GM21737 (cell line): ENCODE results near the gene PNPLA8.
"Not testable (repeated sequence)": the region's sequence is repeated elsewhere in the genome, so short reads cannot be mapped to it uniquely, and the experiment has no call there.

Source experiments
- ATAC-seq: cut with Tn5 transposase; IDR thresholded peaks from one replicate; pipeline ENCODE4 v1.9.1; 2021; ENCODE audit warnings: mild to moderate bottlenecking, moderate library complexity; ENCODE audit not compliant: unreplicated experiment

The PNPLA8 gene

DNA sequence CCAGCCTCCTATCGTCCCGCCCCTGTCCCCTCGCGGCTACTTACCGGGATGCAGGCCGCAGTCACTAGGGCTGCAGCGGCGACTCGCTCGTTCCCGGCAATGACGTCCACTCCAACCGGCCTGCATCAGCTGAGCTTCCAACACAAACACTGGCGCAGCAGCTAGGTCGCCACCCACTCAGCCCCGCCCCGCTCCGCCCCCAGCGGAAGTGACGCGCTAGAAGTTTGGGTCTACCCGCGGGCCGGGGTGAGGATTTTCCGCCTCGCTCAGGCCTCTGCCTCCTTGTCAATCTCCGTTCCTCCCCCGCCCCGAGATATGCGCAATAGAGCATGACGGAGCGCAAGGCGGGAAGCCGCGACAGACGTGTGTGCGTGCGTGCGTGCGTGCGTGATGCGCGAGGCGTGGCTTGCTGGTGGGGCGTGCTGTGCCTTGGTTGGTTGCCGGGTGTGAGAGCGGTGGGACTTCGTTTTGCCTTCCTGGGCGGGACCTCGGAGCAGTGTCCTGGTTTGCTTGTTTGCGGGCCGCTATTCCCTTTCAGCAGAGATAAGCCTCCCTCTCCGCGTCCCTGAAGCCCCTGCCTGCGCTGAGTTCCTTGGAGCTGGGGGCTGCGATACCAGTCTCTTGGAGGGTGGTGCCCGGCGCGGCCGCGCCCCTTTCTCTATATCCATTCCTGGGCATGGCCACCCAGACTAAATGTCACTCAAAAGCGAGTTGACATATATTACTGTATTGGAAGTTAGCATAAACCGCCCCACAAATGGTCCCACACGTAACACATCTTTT lies at the start of gene PNPLA8:
Gene PNPLA8 (minus strand): TSS at position 151 of the 783 bp plus-strand sequence. CDS start 10,644 bp downstream, outside the sequence.
- peak; percentile 95 for ATAC-seq

DNA sequence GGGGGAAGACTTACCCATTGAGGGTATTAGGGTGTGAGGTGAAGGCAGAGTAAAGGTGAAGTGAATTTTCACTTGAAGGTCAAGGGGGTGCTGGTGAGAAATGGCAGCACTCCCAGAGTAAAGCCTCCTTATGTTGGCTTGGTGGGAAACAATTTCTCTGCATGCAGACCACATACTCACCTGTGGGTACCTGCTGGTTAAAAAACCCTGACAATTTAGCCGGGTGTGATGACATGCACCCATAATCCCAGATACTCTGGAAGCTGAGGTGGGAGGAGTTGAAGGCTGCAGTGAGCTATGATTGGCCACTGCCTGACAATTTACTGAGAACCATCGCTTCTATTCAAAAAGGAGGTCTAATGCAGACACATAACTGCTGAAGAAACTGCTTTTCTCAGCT lies 49.2 kb upstream of the PNPLA8 start:
- ATAC-seq, result no peak

- ATAC-seq, result no peak
These were observed 46.5 kb upstream of the PNPLA8 start for GRCh38 chr7:108572480-108572879.

- peak; percentile 31 for ATAC-seq
These were observed 44.3 kb upstream of the PNPLA8 start for GRCh38 chr7:108570146-108570755.

GRCh38 chr7:108569381-108570145 lies 43.6 kb upstream of the PNPLA8 start, which contains the start of the genes DNAJB9 and THAP5:
Gene DNAJB9, plus strand, starts transcription at chr7:108569874. Its CDS starts 1,853 bp downstream, at chr7:108571727.
Gene THAP5, minus strand, starts transcription at chr7:108569706. Its CDS starts 137 bp downstream, at chr7:108569569.
- ATAC-seq, result peak; percentile 92

DNA sequence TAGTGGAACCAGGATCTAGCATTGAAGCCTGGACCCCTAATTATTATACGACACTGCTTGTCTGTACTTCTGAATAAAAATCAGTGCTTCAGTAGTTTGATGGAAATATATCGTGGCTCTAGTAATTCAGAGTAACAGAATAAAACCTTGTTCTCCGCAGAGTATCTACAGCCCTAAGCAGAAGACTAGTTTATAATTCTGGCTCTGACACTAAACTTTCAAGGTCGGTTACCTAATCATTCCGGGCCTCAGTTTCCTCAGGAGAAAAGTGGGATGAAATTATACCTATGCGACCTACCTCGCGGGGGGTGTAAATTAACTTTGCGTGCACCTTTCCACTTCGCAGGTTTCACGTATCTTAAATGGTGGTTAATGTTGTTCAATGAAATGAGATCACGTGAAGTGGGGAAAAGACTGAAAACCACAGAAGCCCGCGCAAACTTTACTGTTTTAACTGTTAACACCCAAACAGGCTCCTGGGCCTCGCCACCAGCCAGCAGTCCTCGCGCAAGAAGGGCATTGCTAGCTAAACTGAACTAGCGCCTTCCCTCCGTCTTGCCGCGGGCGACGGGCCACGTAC lies 43.0 kb upstream of the PNPLA8 start:
- no peak for ATAC-seq

DNA sequence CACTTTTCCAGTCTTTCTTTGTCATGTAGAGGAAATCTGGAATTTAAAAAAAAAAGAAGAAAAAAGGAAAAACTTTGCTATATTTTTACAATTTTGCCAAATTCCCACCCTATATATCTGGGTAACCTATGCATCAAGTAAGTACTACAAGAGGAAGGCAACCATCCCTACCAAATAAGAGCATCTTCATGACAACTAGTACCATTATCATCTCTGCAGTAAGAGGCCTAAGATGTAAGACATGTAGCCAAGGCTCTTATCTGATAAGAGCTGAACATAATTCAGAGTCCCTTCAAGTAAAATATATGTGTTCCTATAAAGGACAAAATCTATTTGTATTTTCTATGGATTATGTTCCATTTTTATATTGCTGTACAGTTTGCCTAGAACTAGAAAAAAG lies 40.1 kb upstream of the PNPLA8 start:
- no peak for ATAC-seq

DNA sequence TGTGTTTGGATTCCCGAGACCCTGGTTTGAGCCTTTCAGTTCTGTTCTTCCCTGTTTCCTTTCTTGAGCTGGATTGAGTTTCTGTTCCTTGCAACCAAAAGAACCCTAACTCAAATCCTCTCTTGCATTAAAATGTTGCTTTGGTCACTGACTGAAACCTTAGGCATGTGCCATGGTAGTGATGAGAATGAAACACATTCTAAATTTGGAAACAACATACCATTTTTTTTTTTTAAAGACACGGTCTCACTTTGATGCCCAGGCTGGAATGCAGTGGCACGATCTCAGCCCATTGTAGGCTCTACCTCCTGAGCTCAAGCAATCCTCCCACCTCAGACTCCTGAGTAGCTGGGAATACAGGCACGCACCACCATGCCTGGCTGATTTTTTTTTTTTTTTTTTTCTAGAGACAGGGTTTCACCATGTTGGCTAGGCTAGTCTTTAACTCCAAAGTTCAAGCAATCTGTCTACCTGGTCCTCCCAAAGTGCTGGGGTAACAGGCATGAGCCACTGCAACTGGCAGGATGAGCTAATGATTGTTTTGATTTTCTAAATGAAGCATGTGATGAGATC lies 35.2 kb upstream of the PNPLA8 start:
- ATAC-seq, result no peak

- ATAC-seq, result no peak
These were observed 33.3 kb upstream of the PNPLA8 start for GRCh38 chr7:108559253-108559652.

DNA sequence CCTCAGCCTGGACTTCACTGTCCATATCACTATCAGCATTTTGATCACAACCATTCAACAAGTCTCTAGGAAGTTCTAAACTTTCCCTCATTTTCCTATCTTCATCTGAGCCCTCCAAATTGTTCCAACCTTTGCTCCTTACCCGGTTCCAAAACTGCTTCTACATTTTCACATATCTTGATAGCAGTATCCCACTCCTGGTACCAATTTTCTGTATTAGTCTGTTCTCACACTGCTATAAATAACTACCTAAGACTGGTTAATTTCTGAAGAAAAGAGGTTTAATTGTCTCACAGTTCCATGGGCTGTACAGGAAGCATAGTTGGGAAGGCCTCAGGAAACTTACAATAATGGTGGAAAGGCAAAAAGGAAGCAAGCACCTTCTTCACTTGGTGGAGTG lies 31.7 kb upstream of the PNPLA8 start:
- ATAC-seq, result no peak

- no peak for ATAC-seq
These were observed 31.3 kb upstream of the PNPLA8 start for GRCh38 chr7:108557191-108557590.

DNA sequence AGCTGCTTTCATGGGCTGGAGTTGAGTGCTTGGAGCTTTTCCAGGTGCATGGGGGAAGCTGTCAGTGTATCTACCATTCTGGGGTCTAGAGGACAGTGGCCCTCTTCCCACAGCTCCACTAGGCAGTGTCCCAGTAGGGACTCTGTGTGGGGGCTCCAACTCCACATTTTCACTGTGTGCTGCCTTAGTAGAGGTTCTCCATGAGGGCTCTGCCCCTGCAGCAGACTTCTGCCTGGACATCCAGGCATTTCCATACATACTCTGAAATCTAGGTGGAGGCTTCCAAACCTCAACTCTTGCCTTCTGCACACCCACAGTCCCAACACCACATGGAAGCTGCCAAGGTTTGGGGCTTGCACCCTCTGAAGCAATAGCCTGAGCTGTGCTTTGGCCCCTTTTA lies 30.7 kb upstream of the PNPLA8 start:
- ATAC-seq, result not testable (repeated sequence)

GRCh38 chr7:108548141-108548896 lies 22.4 kb upstream of the PNPLA8 start:
- ATAC-seq, result not testable (repeated sequence)

DNA sequence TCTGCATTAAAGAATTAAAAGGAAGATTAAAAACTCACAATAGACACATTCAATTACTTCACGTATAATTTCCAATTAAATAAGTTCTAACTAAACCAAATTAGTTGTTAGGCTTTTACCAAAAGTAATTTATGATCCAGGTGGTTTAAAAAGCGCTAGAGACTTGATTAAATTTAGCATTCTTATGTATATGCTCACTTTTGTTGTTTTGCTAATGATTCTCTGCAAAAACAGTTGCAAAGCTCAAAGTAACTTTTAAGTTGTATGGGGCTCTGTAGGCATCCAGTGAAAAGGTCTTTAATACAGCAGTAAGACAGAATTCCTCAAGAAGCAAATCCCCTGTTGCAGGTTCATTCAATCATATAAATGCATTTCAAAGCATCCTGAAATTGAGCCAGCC lies 15.5 kb upstream of the PNPLA8 start:
- no peak for ATAC-seq

GRCh38 chr7:108538685-108539084 lies 12.8 kb upstream of the PNPLA8 start:
- not testable (repeated sequence) for ATAC-seq

- ATAC-seq, result not testable (repeated sequence)
These were observed 12.3 kb upstream of the PNPLA8 start for GRCh38 chr7:108538236-108538635.

DNA sequence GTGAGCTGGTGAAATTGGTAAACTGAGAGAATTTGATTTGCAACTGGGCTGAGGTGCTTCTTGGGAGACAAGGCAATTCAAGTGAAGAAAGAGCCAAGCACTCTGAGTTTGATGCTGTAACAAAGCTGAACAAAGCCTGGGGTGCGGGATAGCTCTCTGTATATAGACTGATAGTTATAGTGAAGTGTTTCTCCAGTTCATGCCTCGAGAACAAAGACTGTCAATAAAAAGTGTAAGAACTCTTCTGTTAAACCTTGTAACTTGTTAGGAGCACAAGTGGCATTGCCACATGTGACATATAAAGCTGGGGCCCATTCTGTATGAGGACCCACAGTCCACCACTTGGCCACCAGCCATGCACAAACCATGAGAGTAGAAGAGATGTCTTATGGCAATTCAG lies 11.3 kb upstream of the PNPLA8 start:
- no peak for ATAC-seq

- ATAC-seq, result no peak
These were observed 9.8 kb upstream of the PNPLA8 start for GRCh38 chr7:108535744-108536143.

GRCh38 chr7:108535257-108535656 lies 9.3 kb upstream of the PNPLA8 start:
- no peak for ATAC-seq

GRCh38 chr7:108533712-108534111 lies 7.8 kb upstream of the PNPLA8 start:
- no peak for ATAC-seq
